ENCODE measurements around the gene ALDH2. TPM values are rescaled to one million over a fixed set of nuclear protein-coding genes. Genes with fewer than 3 reads are reported as not detected.
"Not testable (repeated sequence)": the region's sequence is repeated elsewhere in the genome, so short reads cannot be mapped to it uniquely, and the experiment has no call there.

Gene ALDH2
- total RNA-seq, 1 donor from 2014 or later = 18.7 TPM

DNA sequence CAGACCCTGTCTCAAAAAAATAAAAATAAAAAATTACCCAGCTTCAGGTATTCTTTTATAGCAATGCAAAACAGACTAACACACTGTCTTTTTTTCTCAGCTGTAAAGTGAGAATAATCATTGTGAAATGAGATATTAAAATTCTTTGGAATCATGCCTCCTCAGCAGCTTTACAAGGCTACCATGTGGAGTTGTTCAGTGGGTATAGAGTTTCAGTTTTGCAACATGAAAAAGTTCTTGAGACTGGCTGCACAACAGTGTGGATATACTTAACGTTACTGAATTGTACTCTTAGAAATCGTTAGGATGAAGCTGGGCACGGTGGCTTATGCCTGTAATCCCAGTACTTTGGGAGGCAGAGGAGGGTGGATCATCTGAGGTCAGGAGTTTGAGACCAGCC, 59.6 kb downstream of the ALDH2 start:
- no peak for DNase-seq (ENCODE audit: low read depth)

DNA sequence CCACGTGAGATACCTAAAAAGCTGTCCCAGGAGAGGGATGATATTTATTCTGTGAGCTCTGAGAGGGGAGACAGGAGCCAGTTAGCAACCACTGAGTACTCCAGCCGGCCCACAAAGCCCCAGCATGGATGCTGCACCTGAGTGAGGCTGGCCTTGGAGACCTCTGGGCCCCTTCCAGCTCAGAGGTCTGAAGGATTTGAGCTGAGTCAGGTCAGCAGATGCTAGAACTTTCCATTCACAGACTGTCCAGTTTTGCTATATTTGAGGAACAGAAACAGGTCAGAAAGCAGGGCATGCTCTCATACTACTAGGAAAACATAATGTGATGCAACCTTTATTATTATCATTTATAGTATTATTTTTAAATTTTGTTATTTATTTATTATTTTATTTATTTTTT, 60.3 kb downstream of the ALDH2 start:
- no peak for DNase-seq (ENCODE audit: low read depth)

DNA sequence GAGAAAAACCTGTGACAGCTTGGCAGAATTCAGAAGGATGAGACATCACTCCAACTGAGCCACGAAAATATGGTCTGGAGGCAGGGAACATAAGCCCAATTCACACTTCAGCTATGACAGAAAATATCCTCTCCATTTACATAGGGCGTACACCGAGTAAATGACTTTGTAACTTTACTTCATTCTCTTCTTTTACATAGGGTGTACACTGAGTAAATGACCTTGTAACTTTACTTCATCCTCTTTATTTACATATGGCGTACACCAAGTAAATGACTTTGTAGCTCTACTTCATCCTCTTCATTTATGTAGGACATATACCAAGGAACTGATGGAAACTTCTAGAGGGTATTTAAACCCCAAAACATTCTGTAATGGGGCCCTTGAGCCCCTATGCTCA, 61.2 kb downstream of the ALDH2 start:
- DNase-seq (ENCODE audit: low read depth) = no peak

DNA sequence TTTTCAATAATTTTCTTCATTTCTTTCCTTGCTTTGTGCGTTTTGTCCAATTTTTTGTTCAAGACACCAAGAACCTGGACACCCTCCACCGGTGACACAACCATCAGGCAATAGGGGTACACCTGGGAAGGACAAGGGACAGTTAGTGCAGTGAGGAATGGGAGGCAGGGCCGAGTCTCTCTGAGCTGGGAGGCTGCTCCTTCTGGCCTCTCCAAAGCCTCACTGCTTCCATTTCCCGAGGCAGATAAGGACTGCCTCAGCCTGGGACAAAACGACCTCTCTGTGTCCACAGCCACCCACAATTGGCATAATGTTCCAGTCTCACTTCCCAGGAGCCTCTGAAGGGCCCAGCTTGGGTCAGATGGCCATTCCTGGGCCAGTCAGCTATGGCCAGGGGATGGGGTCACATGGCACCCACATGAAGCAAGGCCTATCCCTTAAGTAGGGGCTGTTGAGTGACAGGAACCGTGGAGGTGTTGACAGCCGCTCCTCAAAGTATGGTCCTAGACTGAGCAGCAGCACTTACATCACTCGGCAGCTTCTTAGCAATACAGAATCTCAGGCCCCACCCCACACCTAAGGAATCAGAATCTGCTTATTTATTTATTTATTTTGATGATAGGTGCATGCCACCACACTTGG, 61.7 kb downstream of the ALDH2 start:
- no peak for DNase-seq (ENCODE audit: low read depth)

DNA sequence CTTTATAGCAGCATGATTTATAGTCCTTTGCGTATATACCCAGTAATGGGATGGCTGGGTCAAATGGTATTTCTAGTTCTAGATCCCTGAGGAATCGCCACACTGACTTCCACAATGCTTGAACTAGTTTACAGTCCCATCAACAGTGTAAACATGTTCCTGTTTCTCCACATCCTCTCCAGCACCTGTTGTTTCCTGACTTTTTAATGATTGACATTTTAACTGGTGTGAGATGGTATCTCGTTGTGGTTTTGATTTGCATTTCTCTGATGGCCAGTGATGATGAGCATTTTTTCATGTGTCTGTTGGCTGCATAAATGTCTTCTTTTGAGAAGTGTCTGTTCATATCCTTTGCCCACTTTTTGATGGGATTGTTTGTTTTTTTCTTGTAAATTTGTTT, 62.9 kb downstream of the ALDH2 start:
- not testable (repeated sequence) for DNase-seq (ENCODE audit: low read depth)

DNA sequence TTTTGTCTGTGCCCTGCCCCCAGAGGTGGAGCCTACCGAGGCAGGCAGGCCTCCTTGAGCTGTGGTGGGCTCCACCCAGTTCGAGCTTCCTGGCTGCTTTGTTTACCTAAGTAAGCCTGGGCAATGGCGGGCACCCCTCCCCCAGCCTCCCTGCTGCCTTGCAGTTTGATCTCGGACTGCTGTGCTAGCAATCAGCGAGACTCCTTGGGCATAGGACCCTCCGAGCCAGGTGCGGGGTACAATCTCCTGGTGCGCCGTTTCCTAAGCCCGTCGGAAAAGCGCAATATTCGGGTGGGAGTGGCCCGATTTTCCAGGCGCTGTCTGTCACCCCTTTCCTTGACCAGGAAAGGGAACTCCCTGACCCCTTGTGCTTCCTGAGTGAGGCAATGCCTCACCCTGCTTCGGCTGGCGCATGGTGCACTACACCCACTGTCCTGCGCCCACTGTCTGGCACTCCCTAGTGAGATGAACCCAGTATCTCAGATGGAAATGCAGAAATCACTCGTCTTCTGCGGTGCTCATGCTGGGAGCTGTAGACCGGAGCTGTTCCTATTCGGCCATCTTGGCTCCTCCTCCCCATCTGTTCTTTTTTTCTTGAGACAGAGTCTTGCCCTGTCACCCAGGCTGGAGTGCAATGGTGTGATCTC, 68.1 kb downstream of the ALDH2 start:
- DNase-seq (ENCODE audit: low read depth) = not testable (repeated sequence)

DNA sequence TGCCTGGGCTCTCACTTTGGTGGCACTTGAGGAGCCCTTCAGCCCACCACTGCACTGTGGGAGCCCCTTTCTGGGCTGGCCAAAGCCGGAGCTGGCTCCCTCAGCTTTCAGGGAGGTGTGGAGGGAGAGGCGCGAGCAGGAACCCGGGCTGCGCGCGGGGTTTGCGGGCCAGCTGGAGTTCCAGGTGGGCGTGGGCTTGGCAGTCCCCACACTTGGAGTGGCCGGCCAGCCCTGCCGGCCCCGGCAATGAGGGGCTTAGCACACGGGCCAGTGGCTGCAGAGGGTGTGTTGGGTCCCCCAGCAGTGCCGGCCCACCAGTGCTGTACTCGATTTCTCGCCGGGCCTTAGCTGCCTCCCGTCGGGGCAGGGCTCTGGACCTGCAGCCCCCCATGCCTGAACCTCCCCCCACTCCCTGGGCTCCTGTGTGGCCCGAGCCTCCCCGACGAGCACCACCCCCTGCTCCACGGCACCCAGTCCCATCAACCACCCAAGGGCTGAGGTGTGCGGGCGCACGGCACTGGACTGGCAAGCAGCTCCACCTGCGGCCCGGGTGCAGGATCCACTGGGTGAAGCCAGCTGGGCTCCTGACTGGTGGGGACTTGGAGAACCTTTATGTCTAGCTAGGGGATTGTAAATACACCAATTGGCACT, 68.9 kb downstream of the ALDH2 start:
- not testable (repeated sequence) for DNase-seq (ENCODE audit: low read depth)

DNA sequence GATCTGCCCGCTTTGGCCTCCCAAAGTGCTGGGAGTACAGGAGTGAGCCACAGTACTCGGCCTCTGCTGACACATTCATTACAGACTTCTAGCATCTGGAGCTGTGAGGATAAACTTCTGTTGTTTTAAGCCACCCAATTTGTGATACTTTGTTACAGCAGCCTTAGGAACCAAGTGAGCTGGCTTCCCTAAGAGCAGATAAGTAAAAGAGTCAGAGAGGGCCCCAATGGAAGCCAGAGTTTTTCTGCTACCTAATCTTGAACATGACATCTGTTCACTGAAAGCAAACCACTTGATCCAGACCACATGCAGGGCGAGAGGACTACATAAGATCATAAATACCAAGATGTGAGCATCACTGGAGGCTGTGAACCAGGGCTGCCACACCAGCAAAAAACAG, 71.6 kb downstream of the ALDH2 start:
- DNase-seq (ENCODE audit: low read depth) = no peak

DNA sequence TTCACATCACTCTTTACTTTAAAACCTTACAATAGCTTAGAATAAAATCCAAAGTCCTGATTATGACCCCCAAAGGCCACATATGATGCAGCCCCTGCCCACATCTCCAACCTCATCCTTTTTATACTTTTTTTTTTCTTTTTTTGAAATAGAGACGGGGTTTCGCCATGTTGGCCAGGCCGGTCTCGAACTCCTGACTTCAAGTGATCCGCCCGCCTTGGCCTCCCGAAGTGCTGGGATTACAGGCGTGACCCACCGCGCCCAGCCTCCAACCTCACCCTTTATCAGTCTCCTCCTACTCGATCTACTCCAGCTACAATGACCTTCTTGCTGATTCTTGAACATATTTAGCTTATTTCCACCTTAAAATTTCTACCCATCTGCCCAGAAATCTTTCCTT, 74.1 kb downstream of the ALDH2 start:
- DNase-seq (ENCODE audit: low read depth) = peak; percentile 4

DNA sequence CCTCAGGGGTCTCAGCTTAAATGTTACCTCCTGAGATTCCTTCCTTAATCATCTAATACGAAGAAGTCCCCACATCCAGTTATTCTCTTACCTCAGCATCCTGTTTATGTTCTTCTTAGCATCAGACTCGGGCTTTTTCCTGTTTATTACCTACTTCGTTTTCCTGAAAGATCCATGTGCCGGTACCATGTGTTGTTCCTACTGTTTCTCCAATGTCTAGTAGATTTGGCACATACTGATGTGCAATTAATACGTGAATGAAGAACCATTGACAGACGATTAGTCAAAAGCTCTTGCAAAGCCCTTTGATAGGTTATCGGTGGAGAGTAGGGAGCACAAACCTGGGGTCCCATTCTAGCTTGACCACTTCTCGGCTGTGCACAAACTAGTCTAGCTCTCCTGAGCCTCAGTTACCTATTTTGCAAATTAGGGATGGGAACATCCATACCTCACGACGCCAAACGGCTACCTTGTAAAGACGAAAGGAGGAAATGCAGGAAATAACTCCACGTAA, 74.6 kb downstream of the ALDH2 start:
- DNase-seq (ENCODE audit: low read depth) = peak; percentile 38

DNA sequence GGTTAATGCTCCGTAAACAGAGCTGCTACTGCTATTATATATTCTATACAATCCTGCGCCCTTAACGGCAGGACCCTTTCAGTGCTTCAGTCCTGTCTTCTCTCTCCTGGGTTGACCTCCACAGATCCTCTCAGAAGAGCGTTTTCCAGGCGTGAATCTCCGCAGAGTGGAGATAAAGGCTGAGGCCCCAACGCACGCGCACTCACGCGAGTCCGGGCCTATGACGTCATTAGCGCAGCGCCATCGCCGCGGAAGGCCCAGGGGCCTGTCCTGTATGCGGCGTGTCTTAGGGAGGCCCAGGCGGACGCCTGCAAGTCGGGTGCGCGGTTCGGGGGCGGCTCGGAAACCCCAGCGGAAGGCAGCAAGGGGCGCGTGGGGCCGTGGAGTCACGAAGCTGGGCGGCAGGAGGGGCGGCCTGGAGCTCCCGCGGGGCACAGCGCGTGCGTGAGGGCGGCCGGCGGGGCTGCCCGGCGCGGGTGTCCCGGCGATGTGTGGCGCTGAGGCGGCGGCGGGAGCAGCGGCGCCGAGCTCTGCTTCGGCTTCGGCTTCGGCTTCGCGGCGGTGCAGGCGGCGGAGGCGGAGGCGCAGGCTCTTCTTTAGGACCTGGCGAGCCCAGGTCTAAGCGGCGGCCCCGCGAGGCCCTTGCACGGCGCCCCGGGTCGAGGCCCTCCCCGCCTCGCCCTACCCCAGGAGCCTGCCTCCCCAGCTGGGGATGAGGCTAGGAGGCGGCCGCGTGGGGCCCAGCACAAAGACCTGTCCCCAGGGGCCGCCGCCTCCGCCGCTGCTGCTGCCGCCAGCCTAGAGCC, 75.2 kb downstream of the ALDH2 start, which contains the start of gene MAPKAPK5:
Gene MAPKAPK5 (plus strand): TSS at position 479 of the 806 bp plus-strand sequence. CDS start 506 bp downstream, outside the sequence.
- peak; percentile 77 for DNase-seq (ENCODE audit: low read depth)

DNA sequence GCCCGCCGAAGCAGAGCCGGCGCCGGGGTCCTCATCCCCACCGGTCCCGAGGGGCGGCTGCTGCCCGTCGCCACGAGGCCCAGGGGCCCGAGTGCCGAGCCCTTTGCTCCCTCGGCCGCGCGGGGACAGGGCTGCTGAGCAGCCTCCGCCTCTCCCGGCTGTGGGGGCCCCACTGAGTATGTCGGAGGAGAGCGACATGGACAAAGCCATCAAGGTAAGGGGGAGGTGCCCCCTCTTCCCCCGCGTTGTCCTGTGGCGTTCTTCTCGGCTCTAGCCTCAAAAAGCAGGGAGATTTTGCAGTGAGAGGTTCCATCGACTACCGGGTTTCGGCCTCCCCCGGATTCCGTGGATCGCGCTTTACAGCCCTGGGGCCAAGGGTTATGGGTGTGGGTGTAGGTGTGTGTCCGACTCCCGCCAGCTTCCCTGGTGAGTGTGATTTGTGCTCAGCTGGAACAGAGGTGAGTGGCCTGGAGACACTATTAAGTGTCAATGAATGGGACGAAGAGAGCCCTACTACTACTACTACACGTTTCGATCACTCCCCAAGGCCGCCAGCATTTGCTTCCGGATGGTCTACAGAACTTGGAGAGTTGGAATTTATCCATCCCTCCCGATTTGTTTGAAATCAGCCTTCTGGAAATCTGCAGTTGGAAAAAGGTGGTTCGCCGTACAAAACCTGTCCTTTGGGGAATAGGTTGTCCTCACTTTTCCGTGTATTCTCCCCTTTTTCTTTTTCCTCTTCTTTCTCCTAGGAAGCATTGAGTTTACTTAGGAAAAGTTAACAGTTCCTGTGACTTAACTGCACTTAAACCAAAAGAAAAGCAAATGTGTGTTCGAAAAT, 76.0 kb downstream of the ALDH2 start:
- DNase-seq (ENCODE audit: low read depth) = peak; percentile 14

DNA sequence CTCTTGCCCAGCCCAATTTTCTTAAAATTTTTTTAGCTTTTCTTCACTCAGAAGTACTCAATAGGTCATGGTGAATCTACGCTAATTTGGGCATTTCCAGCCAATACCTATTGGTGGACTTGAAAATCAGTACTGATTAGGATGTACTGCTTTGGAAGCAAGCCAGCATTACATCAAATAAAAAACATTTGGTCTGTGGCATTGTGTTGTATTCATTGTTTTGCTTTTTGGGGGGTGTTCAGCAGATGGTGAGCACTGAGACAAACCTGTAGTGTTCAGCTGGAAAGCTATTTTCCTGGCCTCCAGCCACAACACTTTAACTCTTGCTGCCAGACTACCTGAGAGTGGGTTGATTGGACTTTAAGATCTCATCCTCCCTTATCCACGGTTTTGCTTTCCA, 79.3 kb downstream of the ALDH2 start:
- no peak for DNase-seq (ENCODE audit: low read depth)

DNA sequence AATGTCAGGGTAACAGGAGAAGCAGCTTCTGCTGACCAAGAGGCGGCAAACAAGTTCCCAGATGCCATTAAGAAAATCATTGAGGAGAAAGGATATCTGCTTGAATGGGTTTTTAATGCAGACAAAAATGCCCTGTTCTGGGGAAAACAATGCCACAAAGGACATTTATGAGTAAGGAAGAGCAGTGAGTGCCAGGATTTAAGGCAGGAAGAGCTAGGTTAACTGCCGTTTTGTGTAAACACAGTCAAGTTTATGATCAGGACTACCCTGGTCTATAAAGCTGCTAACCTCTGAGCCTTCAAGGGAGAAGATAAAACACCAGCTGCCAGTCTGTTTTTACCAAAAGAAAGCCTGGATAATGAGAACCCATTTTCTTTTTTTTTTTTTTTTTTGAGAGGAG, 83.8 kb downstream of the ALDH2 start:
- no peak for DNase-seq (ENCODE audit: low read depth)

DNA sequence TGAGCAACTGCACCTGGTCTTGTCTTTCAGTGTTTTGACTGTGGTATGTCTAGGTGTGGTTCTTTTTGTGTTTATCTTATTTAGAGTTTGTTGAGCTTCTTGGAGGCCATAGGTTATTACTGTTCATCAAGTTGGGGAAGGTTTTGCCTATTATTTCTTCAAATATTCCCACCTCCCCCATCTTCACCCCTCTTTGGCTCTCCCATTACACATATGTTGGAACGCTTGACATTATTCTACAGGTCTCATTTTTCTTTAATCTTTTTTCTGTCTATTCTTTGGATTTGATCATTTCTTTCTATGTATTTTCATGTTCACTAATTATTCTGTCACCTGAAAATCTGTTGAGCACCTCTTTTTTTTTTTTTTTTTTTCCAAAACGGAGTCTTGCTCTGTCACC, 91.5 kb downstream of the ALDH2 start:
- DNase-seq (ENCODE audit: low read depth) = no peak

DNA sequence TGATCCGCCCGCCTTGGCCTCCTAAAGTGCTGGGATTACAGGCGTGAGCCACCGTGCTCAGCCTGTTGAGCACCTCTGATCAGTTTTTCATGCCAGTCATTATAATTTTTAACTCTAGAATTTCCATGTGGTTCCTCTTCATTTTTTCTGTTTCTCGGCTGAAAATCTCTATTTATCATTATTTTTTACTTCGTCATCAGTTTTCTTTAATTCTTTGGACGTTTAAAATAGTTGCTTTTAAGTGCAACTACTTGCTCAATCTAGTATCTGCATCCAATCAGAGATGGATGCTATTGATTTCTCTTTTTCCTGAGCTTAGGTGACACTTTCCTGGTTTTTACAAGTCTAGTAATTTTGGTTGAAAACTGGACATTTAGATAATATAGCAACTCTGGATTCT, 92.0 kb downstream of the ALDH2 start:
- no peak for DNase-seq (ENCODE audit: low read depth)

DNA sequence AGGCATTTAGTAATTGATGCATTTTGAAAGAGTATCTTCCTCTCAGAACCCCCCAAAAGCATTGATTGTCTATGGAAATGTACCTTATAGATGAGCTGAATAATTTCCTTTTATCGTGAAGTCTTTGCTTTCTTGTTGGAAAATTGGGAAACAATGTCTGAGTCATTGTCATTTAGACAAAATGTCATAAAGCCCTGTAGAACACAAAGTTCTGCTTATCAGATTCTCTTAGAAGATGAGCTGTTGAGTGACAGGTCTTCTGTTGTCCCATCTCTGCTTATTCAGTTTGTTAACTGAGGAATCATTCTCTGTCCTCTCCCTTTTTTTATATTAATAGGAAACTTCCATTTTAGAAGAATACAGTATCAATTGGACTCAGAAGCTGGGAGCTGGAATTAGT, 98.2 kb downstream of the ALDH2 start:
- no peak for DNase-seq (ENCODE audit: low read depth)
